Cardiac fibroblast (primary cell): ENCODE data around the gene KBTBD7.

ENCODE experiments used
- DNase-seq, 2 donors: peaks; one replicate each; pipeline versions ENCODE4 v3.0.0 to v3.0.0-alpha.2; 2010; ENCODE audit warnings: low read depth in 2 of 2
- H3K4me3 ChIP-seq, 2 donors: replicated peaks in 1 of 2; 1 replicate in 1 of 2; 2 replicates in 1 of 2; pipeline ENCODE4 v1.5.1; 2011; ENCODE audit warnings: low read depth in 2 of 2, low read length in 2 of 2, mild to moderate bottlenecking in 2 of 2, moderate library complexity in 1 of 2
- CTCF ChIP-seq: IDR thresholded peaks from one replicate; pipeline ENCODE4 v1.5.1; 2011; ENCODE audit warnings: low read depth, mild to moderate bottlenecking, low read length, inconsistent platforms

KBTBD7 gene

GRCh38 chr13:41231025-41231677, 36.8 kb upstream of the KBTBD7 start:
- H3K4me3 ChIP-seq: no peak overlapping the region
- no peak for TF ChIP-seq CTCF
- DNase-seq: no peak

- no peak for DNase-seq
- H3K4me3 ChIP-seq: no peak overlapping the region
- no peak for TF ChIP-seq CTCF
Measured at GRCh38 chr13:41229356-41229755, 35.0 kb upstream of the KBTBD7 start.

- no peak overlapping the region for H3K4me3 ChIP-seq
- peak; percentile 34 to 80 for DNase-seq
- TF ChIP-seq CTCF: no peak
Measured at GRCh38 chr13:41224113-41225110, 30.0 kb upstream of the KBTBD7 start.

GRCh38 chr13:41222259-41222852, 28.0 kb upstream of the KBTBD7 start:
- DNase-seq: peak; percentile 66 to 75
- H3K4me3 ChIP-seq: no peak overlapping the region
- peak; percentile 74 for TF ChIP-seq CTCF

GRCh38 chr13:41220401-41220800, 26.0 kb upstream of the KBTBD7 start:
- DNase-seq: no peak
- H3K4me3 ChIP-seq: no peak overlapping the region
- TF ChIP-seq CTCF: no peak

- TF ChIP-seq CTCF: no peak
- no peak overlapping the region for H3K4me3 ChIP-seq
- DNase-seq: peak; percentile 25 to 52
Measured at GRCh38 chr13:41216160-41216559, 21.8 kb upstream of the KBTBD7 start.
